Hepatocyte (in vitro differentiated cells): Measurements from ENCODE around the gene TIAM1.

Experiments used
- CTCF ChIP-seq: fragments of 200-600 bp; sonication (generic); IDR thresholded peaks from 2 replicates; pipeline ENCODE4 v1.5.1; 2016; ENCODE audit warnings: antibody characterized with exemption, mild to moderate bottlenecking; ENCODE audit not compliant: poor library complexity
- EZH2 ChIP-seq: fragments of 200-600 bp; sonication (generic); IDR thresholded peaks from 2 replicates; pipeline ENCODE4 v1.6.1; 2016; ENCODE audit warnings: antibody characterized with exemption, mild to moderate bottlenecking, borderline replicate concordance
- EZH2phosphoT487 ChIP-seq: fragments of 200-600 bp; sonication (generic); IDR thresholded peaks from one replicate; pipeline ENCODE4 v1.6.1; 2018; ENCODE audit warnings: antibody characterized with exemption, mild to moderate bottlenecking, low read depth, moderate library complexity; ENCODE audit not compliant: unreplicated experiment, severe bottlenecking

GRCh38 chr21:31316072-31316471, 28.0 kb downstream of the TIAM1 start:
- no peak for TF ChIP-seq EZH2
- TF ChIP-seq CTCF = no peak
- no peak for TF ChIP-seq EZH2phosphoT487
